EL (cell line): ENCODE measurements around the gene TTLL11.
"Not testable (repeated sequence)": the region's sequence is repeated elsewhere in the genome, so short reads cannot be mapped to it uniquely, and the experiment has no call there.

Experiments
- DNase-seq: peaks from one replicate; pipeline ENCODE4 v3.0.0-alpha.2; 2016

TTLL11 gene

GRCh38 chr9:121998513-121999049 is 94.5 kb downstream of the TTLL11 start:
- DNase-seq: no peak

- DNase-seq: no peak
These were observed 95.3 kb downstream of the TTLL11 start for GRCh38 chr9:121997791-121998190.

- no peak for DNase-seq
These were observed 96.3 kb downstream of the TTLL11 start for GRCh38 chr9:121996783-121997182.

GRCh38 chr9:121995997-121996396 is 97.1 kb downstream of the TTLL11 start:
- DNase-seq: no peak

GRCh38 chr9:121992571-121993212 is 100.4 kb downstream of the TTLL11 start:
- peak; percentile 77 for DNase-seq

GRCh38 chr9:121991307-121991661 is 101.8 kb downstream of the TTLL11 start:
- no peak for DNase-seq

GRCh38 chr9:121990600-121991306 is 102.4 kb downstream of the TTLL11 start:
- no peak for DNase-seq

GRCh38 chr9:121989010-121989409 is 104.1 kb downstream of the TTLL11 start:
- no peak for DNase-seq

- DNase-seq: no peak
These were observed 105.8 kb downstream of the TTLL11 start for GRCh38 chr9:121987314-121987713.

- DNase-seq: no peak
These were observed 107.2 kb downstream of the TTLL11 start for GRCh38 chr9:121985792-121986494.

GRCh38 chr9:121984726-121985402 is 108.2 kb downstream of the TTLL11 start:
- DNase-seq: peak; percentile 81

- DNase-seq: no peak
These were observed 109.4 kb downstream of the TTLL11 start for GRCh38 chr9:121983736-121984135.

GRCh38 chr9:121981118-121981883 is 111.8 kb downstream of the TTLL11 start:
- DNase-seq: no peak

GRCh38 chr9:121980665-121981064 is 112.4 kb downstream of the TTLL11 start:
- DNase-seq: not testable (repeated sequence)

GRCh38 chr9:121979736-121980135 is 113.4 kb downstream of the TTLL11 start:
- DNase-seq: no peak

- DNase-seq: peak; percentile 67
These were observed 116.4 kb downstream of the TTLL11 start for GRCh38 chr9:121976751-121977150.

- DNase-seq: peak; percentile 45
These were observed 117.3 kb downstream of the TTLL11 start for GRCh38 chr9:121975801-121976277.

- peak; percentile 14 for DNase-seq
These were observed 118.7 kb downstream of the TTLL11 start for GRCh38 chr9:121974421-121974820.

GRCh38 chr9:121972501-121972981 is 120.6 kb downstream of the TTLL11 start:
- DNase-seq: peak; percentile 81

GRCh38 chr9:121968056-121968455 is 125.1 kb downstream of the TTLL11 start:
- DNase-seq: no peak

- DNase-seq: no peak
These were observed 126.4 kb downstream of the TTLL11 start for GRCh38 chr9:121966706-121967105.

- peak; percentile 80 for DNase-seq
These were observed 129.5 kb downstream of the TTLL11 start for GRCh38 chr9:121963528-121963995.
